Measurements from ENCODE around the gene LHX3.

Gene LHX3

GRCh38 chr9:136147890-136148714 lies 56.8 kb downstream of the LHX3 start:
- ChIA-PET CTCF (interaction anchor here (1.2 to 1.3 kb wide), 2 partner anchors 8 to 58 kb away, joined by 3 read pairs; no protein-coding TSS in a partner anchor), POLR2A (no interaction called here)
- H3K9me3 ChIP-seq (ENCODE audit: control extremely low read depth in 1 of 5, control insufficient read depth in 4 of 5, insufficient read depth in 2 of 5, low read depth in 1 of 5, low read length in 4 of 5), result no peaks in the 10 kb centered on the region
- DNase-seq, result peak in 1 of 3 donors; percentile 24
- H3K4me1 ChIP-seq (ENCODE audit: control extremely low read depth in 1 of 4, control insufficient read depth in 4 of 4, insufficient read depth in 4 of 4, low read length in 3 of 4), result no peaks in the 10 kb centered on the region
- H3K27me3 ChIP-seq (replicated peaks in 2 of 5; ENCODE audit: control insufficient read depth in 4 of 5, insufficient read depth in 5 of 5, low read length in 4 of 5), result peaks cover 0 to 30% (median 3%) of the 10 kb centered on the region in 5 experiments
- H3K27ac ChIP-seq (ENCODE audit: insufficient read depth in 1 of 2, low read depth in 1 of 2, low read length in 2 of 2, poor library complexity in 1 of 2, severe bottlenecking in 2 of 2), result no peak overlapping the region
- H3K36me3 ChIP-seq (ENCODE audit: control insufficient read depth in 4 of 4, insufficient read depth in 4 of 4, low read length in 3 of 4), result no peaks in the 10 kb centered on the region
- no peak overlapping the region for H3K4me3 ChIP-seq (ENCODE audit: control insufficient read depth in 1 of 7, extremely low read depth in 1 of 7, insufficient read depth in 4 of 7, low read depth in 2 of 7, low read length in 6 of 7)
- WGBS (ENCODE audit: insufficient coverage), result 33% methylated on average over 35 of the region's 35 CpGs

- DNase-seq, result no peak
- no peak overlapping the region for H3K4me3 ChIP-seq (ENCODE audit: control insufficient read depth in 1 of 7, extremely low read depth in 1 of 7, insufficient read depth in 4 of 7, low read depth in 2 of 7, low read length in 6 of 7)
- H3K27me3 ChIP-seq (replicated peaks in 2 of 5; ENCODE audit: control insufficient read depth in 4 of 5, insufficient read depth in 5 of 5, low read length in 4 of 5), result peaks cover 0 to 30% (median 3%) of the 10 kb centered on the region in 5 experiments
- H3K4me1 ChIP-seq (ENCODE audit: control extremely low read depth in 1 of 4, control insufficient read depth in 4 of 4, insufficient read depth in 4 of 4, low read length in 3 of 4), result no peaks in the 10 kb centered on the region
- ChIA-PET CTCF (interaction anchor here (1.2 to 1.3 kb wide), 2 partner anchors 9 to 57 kb away, joined by 3 read pairs; no protein-coding TSS in a partner anchor), POLR2A (no interaction called here)
- H3K36me3 ChIP-seq (ENCODE audit: control insufficient read depth in 4 of 4, insufficient read depth in 4 of 4, low read length in 3 of 4), result no peaks in the 10 kb centered on the region
- H3K9me3 ChIP-seq (ENCODE audit: control extremely low read depth in 1 of 5, control insufficient read depth in 4 of 5, insufficient read depth in 2 of 5, low read depth in 1 of 5, low read length in 4 of 5), result no peaks in the 10 kb centered on the region
- no peak overlapping the region for H3K27ac ChIP-seq (ENCODE audit: insufficient read depth in 1 of 2, low read depth in 1 of 2, low read length in 2 of 2, poor library complexity in 1 of 2, severe bottlenecking in 2 of 2)
- WGBS (ENCODE audit: insufficient coverage), result 83% methylated on average over 19 of the region's 22 CpGs
These were observed 57.7 kb downstream of the LHX3 start for GRCh38 chr9:136147038-136147889.

Measured in common myeloid progenitor, CD34-positive (primary cell).